ENCODE measurements around the gene CMYA5.
A peak's percentile ranks its signal among the peaks of the same experiment; 100 is the strongest.

GRCh38 chr5:79774171-79774854, 84.7 kb downstream of the CMYA5 start:
- TF ChIP-seq, protein P1, sequence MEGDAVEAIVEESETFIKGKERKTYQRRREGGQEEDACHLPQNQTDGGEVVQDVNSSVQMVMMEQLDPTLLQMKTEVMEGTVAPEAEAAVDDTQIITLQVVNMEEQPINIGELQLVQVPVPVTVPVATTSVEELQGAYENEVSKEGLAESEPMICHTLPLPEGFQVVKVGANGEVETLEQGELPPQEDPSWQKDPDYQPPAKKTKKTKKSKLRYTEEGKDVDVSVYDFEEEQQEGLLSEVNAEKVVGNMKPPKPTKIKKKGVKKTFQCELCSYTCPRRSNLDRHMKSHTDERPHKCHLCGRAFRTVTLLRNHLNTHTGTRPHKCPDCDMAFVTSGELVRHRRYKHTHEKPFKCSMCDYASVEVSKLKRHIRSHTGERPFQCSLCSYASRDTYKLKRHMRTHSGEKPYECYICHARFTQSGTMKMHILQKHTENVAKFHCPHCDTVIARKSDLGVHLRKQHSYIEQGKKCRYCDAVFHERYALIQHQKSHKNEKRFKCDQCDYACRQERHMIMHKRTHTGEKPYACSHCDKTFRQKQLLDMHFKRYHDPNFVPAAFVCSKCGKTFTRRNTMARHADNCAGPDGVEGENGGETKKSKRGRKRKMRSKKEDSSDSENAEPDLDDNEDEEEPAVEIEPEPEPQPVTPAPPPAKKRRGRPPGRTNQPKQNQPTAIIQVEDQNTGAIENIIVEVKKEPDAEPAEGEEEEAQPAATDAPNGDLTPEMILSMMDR (IDR thresholded peaks at IDR 0.05), result peak in 1 of 4 experiments; percentile 22
- TF ChIP-seq POLR2A (IDR thresholded peaks at IDR 0.05), result no peak

Measured in prostate gland (tissue), 2 donors.